OCI-LY7 (cell line): ENCODE measurements around the gene CMIP. TPM values are rescaled to one million over a fixed set of nuclear protein-coding genes. Genes with fewer than 3 reads are reported as not detected.

ENCODE experiments used
- BruUV-seq: library from RNA; stranded (reverse); fragments of 400-500 nt; replicated peaks from 2 replicates; lab custom pipeline; 2021; lab: Mats Ljungman, UMichigan
- CTCF ChIA-PET: fragments of 300-600 bp; sonication (Branson Sonifier 250); formaldehyde crosslinking; loops from one replicate; lab custom pipeline; 2022; ENCODE audit warnings: antibody characterized with exemption; ENCODE audit not compliant: unreplicated experiment; lab: Charles Lee
- POLR2A ChIA-PET: fragments of 300-600 bp; sonication (Branson Sonifier 250); formaldehyde crosslinking; loops from one replicate; lab custom pipeline; 2022; ENCODE audit warnings: antibody characterized with exemption; lab: Charles Lee
- DNase-seq: peaks from one replicate; pipeline ENCODE4 v3.0.0-alpha.2; 2015; ENCODE audit warnings: low spot score
- H2AFZ ChIP-seq: fragments of 200-600 bp; sonication (generic), shearing (Covaris generic); 2 replicates; pipeline ENCODE4 v1.6.1; 2014; ENCODE audit warnings: mild to moderate bottlenecking, antibody characterized with exemption, low read length, moderate library complexity
- H3K27ac ChIP-seq: fragments of 200-600 bp; sonication (generic); 2 replicates; pipeline ENCODE4 v1.5.1; 2014; ENCODE audit warnings: mixed run types, low read depth, mild to moderate bottlenecking, moderate library complexity, low read length, inconsistent platforms; ENCODE audit not compliant: poor library complexity, severe bottlenecking
- H3K36me3 ChIP-seq: fragments of 200-600 bp; sonication (generic); 2 replicates; pipeline ENCODE4 v1.6.1; 2014; ENCODE audit warnings: mild to moderate bottlenecking, antibody characterized with exemption, low read length, moderate library complexity, mixed read lengths; ENCODE audit not compliant: insufficient read depth
- H3K4me1 ChIP-seq: fragments of 200-600 bp; sonication (generic); 2 replicates; pipeline ENCODE4 v1.5.1; 2014; ENCODE audit warnings: mild to moderate bottlenecking, low read length; ENCODE audit not compliant: insufficient read depth, poor library complexity, severe bottlenecking
- H3K4me2 ChIP-seq: fragments of 200-600 bp; sonication (generic); 2 replicates; pipeline ENCODE4 v1.6.1; 2014; ENCODE audit warnings: mild to moderate bottlenecking, low read length
- H3K4me3 ChIP-seq: fragments of 200-600 bp; sonication (generic); 2 replicates; pipeline ENCODE4 v1.5.1; 2014; ENCODE audit warnings: mild to moderate bottlenecking, low read depth, low read length; ENCODE audit not compliant: poor library complexity, severe bottlenecking
- H3K79me2 ChIP-seq: fragments of 200-600 bp; sonication (generic); 2 replicates; pipeline ENCODE4 v1.6.1; 2016; ENCODE audit warnings: low read depth, mild to moderate bottlenecking, low read length, moderate library complexity, mixed read lengths; ENCODE audit not compliant: insufficient read depth
- H3K9me2 ChIP-seq: fragments of 200-600 bp; sonication (generic); 2 replicates; pipeline ENCODE4 v1.6.1; 2016; ENCODE audit warnings: mild to moderate bottlenecking, low read length, mixed read lengths; ENCODE audit not compliant: insufficient read depth
- H3K9me3 ChIP-seq: fragments of 200-600 bp; sonication (generic); 2 replicates; pipeline ENCODE4 v1.6.1; 2014; ENCODE audit warnings: mild to moderate bottlenecking, mixed run types, low read length, mixed read lengths
- H4K20me1 ChIP-seq: fragments of 200-600 bp; sonication (generic); 2 replicates; pipeline ENCODE4 v1.6.1; 2014; ENCODE audit warnings: mild to moderate bottlenecking, antibody characterized with exemption, low read length, moderate library complexity, mixed read lengths; ENCODE audit not compliant: insufficient read depth
- EZH2phosphoT487 ChIP-seq: fragments of 200-600 bp; sonication (generic); IDR thresholded peaks from 2 replicates; pipeline ENCODE4 v1.6.1; 2018; ENCODE audit warnings: low read depth, borderline replicate concordance, mild to moderate bottlenecking, mixed run types, antibody characterized with exemption, low read length, moderate library complexity, mixed read lengths
- intact Hi-C: fragments of 100-400 bp; cut with micrococcal nuclease; formaldehyde crosslinking; loops from one replicate; pipeline ENCODE4 v1.10.0; 2022; ENCODE audit not compliant: unreplicated experiment
- total RNA-seq, 2 experiments: library from RNA; depleted of rRNA in 1 of 2; stranded (reverse); fragments of >200 nt in 1 of 2; shearing (Covaris generic) in 1 of 2; gene quantifications; 2 replicates each; pipeline ENCODE4 v1.2.3, GENCODE V29; 2014 to 2022
- TF ChIP-seq, protein P1 (sequence below): fragments of 200-600 bp; sonication (generic); conservative IDR thresholded peaks from 2 replicates; pipeline ENCODE4 v1.5.1; 2014; ENCODE audit warnings: mild to moderate bottlenecking, antibody characterized with exemption, low read length, moderate library complexity, mixed read lengths

Gene CMIP
- total RNA-seq, 2 experiments from 2014 or later: 15.4 to 70.3 TPM

DNA sequence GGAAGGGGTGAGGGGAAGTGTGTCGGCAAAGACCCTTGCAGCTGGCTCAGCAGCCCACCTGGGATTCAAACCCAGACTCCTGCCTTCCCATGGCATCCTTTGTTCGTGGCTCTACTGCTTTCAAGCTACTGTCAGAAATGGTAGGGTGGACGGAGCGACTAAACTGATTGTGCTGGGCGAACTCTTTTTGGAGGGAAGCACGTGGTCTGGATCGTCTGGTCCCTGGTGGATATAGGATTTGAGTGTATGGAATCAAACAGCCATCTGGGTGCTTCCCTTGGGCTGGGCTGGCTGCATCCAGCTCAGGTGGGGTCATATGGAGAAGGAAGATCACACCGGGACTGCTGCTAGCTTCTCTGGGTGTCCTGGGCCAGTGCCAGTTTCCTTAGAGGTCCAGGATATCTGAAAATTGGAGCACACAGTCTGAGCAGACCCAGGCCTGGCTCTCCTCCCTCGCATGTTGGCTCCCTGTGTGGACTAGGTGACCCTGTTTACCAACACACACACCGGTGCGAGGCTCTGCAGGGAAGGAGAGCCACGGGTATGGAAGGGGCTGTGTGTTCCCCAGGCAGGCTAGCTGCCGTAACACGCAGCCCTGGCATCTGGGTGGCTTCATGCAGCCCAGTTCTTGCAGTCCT is 8.6 kb downstream of the CMIP start:
- intact Hi-C loops: no loop called here
- ChIA-PET CTCF (no interaction called here), POLR2A (interaction anchor here (0.9 kb wide), 1 partner anchor 29 kb away, joined by 4 read pairs; no protein-coding TSS in a partner anchor)
- peaks cover 12% of the 10 kb centered on the region for H4K20me1 ChIP-seq
- no peak overlapping the region for H3K4me3 ChIP-seq
- TF ChIP-seq, protein P1, sequence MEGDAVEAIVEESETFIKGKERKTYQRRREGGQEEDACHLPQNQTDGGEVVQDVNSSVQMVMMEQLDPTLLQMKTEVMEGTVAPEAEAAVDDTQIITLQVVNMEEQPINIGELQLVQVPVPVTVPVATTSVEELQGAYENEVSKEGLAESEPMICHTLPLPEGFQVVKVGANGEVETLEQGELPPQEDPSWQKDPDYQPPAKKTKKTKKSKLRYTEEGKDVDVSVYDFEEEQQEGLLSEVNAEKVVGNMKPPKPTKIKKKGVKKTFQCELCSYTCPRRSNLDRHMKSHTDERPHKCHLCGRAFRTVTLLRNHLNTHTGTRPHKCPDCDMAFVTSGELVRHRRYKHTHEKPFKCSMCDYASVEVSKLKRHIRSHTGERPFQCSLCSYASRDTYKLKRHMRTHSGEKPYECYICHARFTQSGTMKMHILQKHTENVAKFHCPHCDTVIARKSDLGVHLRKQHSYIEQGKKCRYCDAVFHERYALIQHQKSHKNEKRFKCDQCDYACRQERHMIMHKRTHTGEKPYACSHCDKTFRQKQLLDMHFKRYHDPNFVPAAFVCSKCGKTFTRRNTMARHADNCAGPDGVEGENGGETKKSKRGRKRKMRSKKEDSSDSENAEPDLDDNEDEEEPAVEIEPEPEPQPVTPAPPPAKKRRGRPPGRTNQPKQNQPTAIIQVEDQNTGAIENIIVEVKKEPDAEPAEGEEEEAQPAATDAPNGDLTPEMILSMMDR: no peak
- TF ChIP-seq EZH2phosphoT487: no peak
- H3K36me3 ChIP-seq: no peaks in the 10 kb centered on the region
- no peak overlapping the region for H2AFZ ChIP-seq
- BruUV-seq: no TSS peak
- H3K79me2 ChIP-seq: peaks cover 67% of the 10 kb centered on the region
- no peaks in the 10 kb centered on the region for H3K9me3 ChIP-seq
- DNase-seq: no peak
- H3K4me1 ChIP-seq: peaks cover 40% of the 10 kb centered on the region
- H3K9me2 ChIP-seq: no peaks in the 10 kb centered on the region
- no peak overlapping the region for H3K27ac ChIP-seq
- H3K4me2 ChIP-seq: no peak overlapping the region

DNA sequence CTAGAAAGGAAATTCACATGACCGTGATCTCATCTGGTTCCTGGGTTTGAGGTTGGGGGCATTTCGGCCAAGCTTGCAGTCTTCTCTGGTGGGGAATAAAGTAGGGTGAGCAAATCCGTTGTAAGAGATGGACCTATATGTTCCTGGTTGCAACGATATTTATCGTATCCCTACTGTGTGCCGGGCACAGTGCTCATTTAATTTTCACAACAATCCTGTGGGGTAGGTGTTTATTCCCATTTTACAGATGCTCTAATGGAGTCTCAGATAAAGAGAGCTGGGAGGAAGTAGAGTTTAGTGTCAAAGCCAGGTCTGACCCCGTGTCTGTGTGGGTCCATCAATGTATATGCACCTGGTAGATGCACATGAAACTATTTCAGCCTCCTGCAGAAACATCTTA is 9.4 kb downstream of the CMIP start:
- Histone ChIP-seq H3K79me2 (peaks cover 58% of the 10 kb centered on the region), H4K20me1 (peaks cover 12% of the 10 kb centered on the region), H3K4me3 (no peak overlapping the region), H3K4me2 (no peak overlapping the region), H3K9me2 (no peaks in the 10 kb centered on the region), H2AFZ (no peak overlapping the region), H3K4me1 (peaks cover 31% of the 10 kb centered on the region), H3K9me3 (no peaks in the 10 kb centered on the region), H3K27ac (no peak overlapping the region), H3K36me3 (peaks cover 6% of the 10 kb centered on the region)
- ChIA-PET POLR2A (interaction anchor here (0.6 to 0.9 kb wide), 4 partner anchors 19 to 774 kb away, joined by 3 to 4 read pairs (median 4); no protein-coding TSS in a partner anchor), CTCF (no interaction called here)
- intact Hi-C loops: no loop called here
- no TSS peak for BruUV-seq
- TF ChIP-seq, protein P1: no peak
- TF ChIP-seq EZH2phosphoT487: no peak
- DNase-seq: no peak

DNA sequence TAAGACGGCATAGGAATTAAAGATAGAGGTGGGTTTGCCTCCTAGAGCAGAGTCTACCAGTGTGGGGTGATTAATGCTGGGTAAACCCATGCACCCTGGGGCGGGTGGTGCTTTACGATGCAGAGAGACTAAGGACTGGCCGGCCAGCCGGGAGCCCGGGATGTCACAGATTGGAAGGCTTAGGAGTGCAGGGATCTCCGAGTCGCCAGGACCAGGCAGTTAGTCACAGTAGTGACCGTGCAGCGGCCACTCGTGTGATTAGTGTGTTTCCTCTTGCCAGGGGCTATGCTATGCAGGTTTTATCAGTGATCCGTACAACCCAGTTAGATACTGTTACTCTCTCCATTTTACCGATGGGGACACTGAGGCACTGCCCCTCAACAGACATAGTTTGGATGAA is 10.4 kb downstream of the CMIP start:
- Histone ChIP-seq H3K36me3 (peaks cover 9% of the 10 kb centered on the region), H3K79me2 (peaks cover 49% of the 10 kb centered on the region), H3K27ac (no peak overlapping the region), H3K4me3 (no peak overlapping the region), H3K4me2 (no peak overlapping the region), H3K9me3 (no peaks in the 10 kb centered on the region), H4K20me1 (peaks cover 12% of the 10 kb centered on the region; the same call in 1 of the 2 replicates), H3K9me2 (no peaks in the 10 kb centered on the region), H2AFZ (no peak overlapping the region), H3K4me1 (peaks cover 28% of the 10 kb centered on the region)
- intact Hi-C loops: no loop called here
- ChIA-PET CTCF (no interaction called here), POLR2A (interaction anchor here (0.7 kb wide), 1 partner anchor 383 kb away, joined by 3 read pairs; no protein-coding TSS in a partner anchor)
- TF ChIP-seq, protein P1: no peak
- TF ChIP-seq EZH2phosphoT487: no peak
- no TSS peak for BruUV-seq
- no peak for DNase-seq
